ENCODE results near the gene GPR162.

The GPR162 gene

GRCh38 chr12:6788972-6789924 is 32.4 kb upstream of the GPR162 start, which contains the start of gene CD4:
Gene CD4 (plus strand): TSS chr12:6789528. CDS start chr12:6800139, 10,611 bp downstream.
- no peak for DNase-seq

GRCh38 chr12:6790496-6791150 is 31.0 kb upstream of the GPR162 start:
- DNase-seq, result no peak

GRCh38 chr12:6791931-6792520 is 29.6 kb upstream of the GPR162 start:
- no peak for DNase-seq

GRCh38 chr12:6792522-6793201 is 29.0 kb upstream of the GPR162 start:
- no peak for DNase-seq

GRCh38 chr12:6795088-6795487 is 26.5 kb upstream of the GPR162 start:
- DNase-seq, result no peak

GRCh38 chr12:6796576-6796975 is 25.0 kb upstream of the GPR162 start:
- DNase-seq, result no peak

GRCh38 chr12:6799147-6799546 is 22.5 kb upstream of the GPR162 start:
- DNase-seq, result no peak

GRCh38 chr12:6807170-6807569 is 14.5 kb upstream of the GPR162 start:
- no peak for DNase-seq

GRCh38 chr12:6809056-6809455 is 12.6 kb upstream of the GPR162 start:
- no peak for DNase-seq

- no peak for DNase-seq
These were observed 10.9 kb upstream of the GPR162 start for GRCh38 chr12:6810758-6811157.

- DNase-seq, result no peak
These were observed 8.3 kb upstream of the GPR162 start for GRCh38 chr12:6813363-6813762.

- no peak for DNase-seq
These were observed 5.0 kb upstream of the GPR162 start for GRCh38 chr12:6816598-6816997.

- DNase-seq, result no peak
These were observed 4.5 kb upstream of the GPR162 start for GRCh38 chr12:6817098-6817497.

GRCh38 chr12:6817662-6818157 is 3.9 kb upstream of the GPR162 start:
- DNase-seq, result no peak

GRCh38 chr12:6818222-6818621 is 3.4 kb upstream of the GPR162 start:
- DNase-seq, result no peak

- DNase-seq, result no peak
These were observed 3.0 kb upstream of the GPR162 start for GRCh38 chr12:6818645-6819044.

- no peak for DNase-seq
These were observed 2.3 kb upstream of the GPR162 start for GRCh38 chr12:6819106-6820030.

GRCh38 chr12:6820166-6820565 is 1.5 kb upstream of the GPR162 start:
- DNase-seq, result no peak

- no peak for DNase-seq
These were observed 960 bp downstream of the GPR162 start for GRCh38 chr12:6822426-6823135.

GRCh38 chr12:6823182-6824084 is 1.8 kb downstream of the GPR162 start:
- DNase-seq, result no peak
